Kidney epithelial cell (primary cell): ENCODE measurements around the gene SH3BP2. TPM values are rescaled to one million over a fixed set of nuclear protein-coding genes. Genes with fewer than 3 reads are reported as not detected.
"Not testable (repeated sequence)": the region's sequence is repeated elsewhere in the genome, so short reads cannot be mapped to it uniquely, and the experiment has no call there.

Experiments
- DNase-seq: peaks from one replicate; pipeline ENCODE4 v3.0.0-alpha.2; 2010; ENCODE audit warnings: low read depth
- H3K27me3 ChIP-seq: 2 replicates; pipeline ENCODE4 v1.6.0; 2011; ENCODE audit warnings: low read length; ENCODE audit not compliant: control insufficient read depth, insufficient read depth
- H3K36me3 ChIP-seq: 2 replicates; pipeline ENCODE4 v1.5.1; 2011; ENCODE audit warnings: low read length; ENCODE audit not compliant: control insufficient read depth, insufficient read depth
- H3K4me3 ChIP-seq: 2 replicates; pipeline ENCODE4 v1.5.1; 2011; ENCODE audit warnings: low read depth, mild to moderate bottlenecking, control low read depth, low read length
- CTCF ChIP-seq: IDR thresholded peaks from 2 replicates; pipeline ENCODE4 v1.5.1; 2011; ENCODE audit warnings: mild to moderate bottlenecking, moderate library complexity, low read length, control low read depth, inconsistent platforms; ENCODE audit not compliant: insufficient read depth, poor library complexity, severe bottlenecking
- total RNA-seq: library from RNA; depleted of rRNA; stranded (reverse); fragments of >200 nt; gene quantifications from 2 replicates; pipeline ENCODE4 v1.2.3, GENCODE V29; 2015

Gene SH3BP2
- total RNA-seq, 1 donor from 2014 or later = 62.7 TPM

- TF ChIP-seq CTCF = no peak
- peaks cover 2% of the 10 kb centered on the region for H3K27me3 ChIP-seq
- no peak overlapping the region for H3K4me3 ChIP-seq
- no peak for DNase-seq
- H3K36me3 ChIP-seq = no peaks in the 10 kb centered on the region
Observed at GRCh38 chr4:2768921-2769336, 24.0 kb upstream of the SH3BP2 start.

GRCh38 chr4:2771264-2771663 is 21.6 kb upstream of the SH3BP2 start:
- H3K27me3 ChIP-seq = peaks cover 2% of the 10 kb centered on the region
- H3K4me3 ChIP-seq = no peak overlapping the region
- no peak for DNase-seq
- no peaks in the 10 kb centered on the region for H3K36me3 ChIP-seq
- TF ChIP-seq CTCF = no peak

GRCh38 chr4:2780643-2781042 is 12.2 kb upstream of the SH3BP2 start:
- H3K4me3 ChIP-seq, H3K27me3 ChIP-seq, H3K36me3 ChIP-seq, DNase-seq: not testable (repeated sequence)

- Histone ChIP-seq H3K27me3 (peaks cover 2% of the 10 kb centered on the region), H3K4me3 (no peak overlapping the region), H3K36me3 (no peaks in the 10 kb centered on the region)
- DNase-seq = no peak
- no peak for TF ChIP-seq CTCF
Observed at GRCh38 chr4:2781911-2782310, 11.0 kb upstream of the SH3BP2 start.

- Histone ChIP-seq H3K27me3 (peaks cover 2% of the 10 kb centered on the region), H3K36me3 (no peaks in the 10 kb centered on the region), H3K4me3 (no peak overlapping the region)
- no peak for DNase-seq
- TF ChIP-seq CTCF = no peak
Observed at GRCh38 chr4:2783790-2784189, 9.1 kb upstream of the SH3BP2 start.

- DNase-seq = no peak
- no peaks in the 10 kb centered on the region for H3K36me3 ChIP-seq
- H3K27me3 ChIP-seq = peaks cover 2% of the 10 kb centered on the region
- no peak for TF ChIP-seq CTCF
- H3K4me3 ChIP-seq = no peak overlapping the region
Observed at GRCh38 chr4:2785613-2786012, 7.3 kb upstream of the SH3BP2 start.

- no peak for DNase-seq
- TF ChIP-seq CTCF = no peak
- peaks cover 2% of the 10 kb centered on the region for H3K27me3 ChIP-seq
- no peak overlapping the region for H3K4me3 ChIP-seq
- H3K36me3 ChIP-seq = no peaks in the 10 kb centered on the region
Observed at GRCh38 chr4:2786152-2786671, 6.7 kb upstream of the SH3BP2 start.
